T-helper 2 cell treated with Interferon-gamma antibody and Interleukin-4, amounts not matched to agents 100 ng/mL and 5 ng/mL, for 36 hours (primary cell): ENCODE measurements around the gene CLK2. TPM values are rescaled to one million over a fixed set of nuclear protein-coding genes. Genes with fewer than 3 reads are reported as not detected.
"Not testable (repeated sequence)": the region's sequence is repeated elsewhere in the genome, so short reads cannot be mapped to it uniquely, and the experiment has no call there.

ENCODE experiments used
- intact Hi-C: fragments of 100-400 bp; cut with micrococcal nuclease; formaldehyde crosslinking; loops from one replicate; pipeline ENCODE4 v1.15.1; 2023
- total RNA-seq: library from RNA; stranded (reverse); gene quantifications from 2 replicates; pipeline ENCODE4 v1.2.3, GENCODE V29; 2022

CLK2 gene
- total RNA-seq, 1 donor from 2014 or later: 91.9 TPM

DNA sequence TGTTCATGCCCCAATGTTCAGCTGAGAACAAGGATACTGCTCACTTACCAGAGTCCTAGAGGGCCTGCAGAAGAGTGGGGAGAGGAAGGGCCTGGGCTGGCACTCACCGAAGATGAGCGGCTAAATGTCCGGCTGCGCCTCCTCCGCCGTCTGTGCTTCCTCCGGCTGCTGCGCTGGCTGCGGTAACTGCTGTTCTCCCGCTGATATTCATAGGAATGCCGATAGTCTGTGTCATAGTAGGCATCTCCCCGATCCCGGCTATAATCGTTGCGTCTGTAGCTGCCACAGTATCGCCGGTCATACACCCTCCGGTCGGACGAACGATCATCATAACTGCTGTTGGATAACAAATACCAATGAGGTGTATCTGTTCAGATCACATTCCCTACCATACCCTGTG, 3.9 kb downstream of the CLK2 start:
- intact Hi-C loops: no loop called here

DNA sequence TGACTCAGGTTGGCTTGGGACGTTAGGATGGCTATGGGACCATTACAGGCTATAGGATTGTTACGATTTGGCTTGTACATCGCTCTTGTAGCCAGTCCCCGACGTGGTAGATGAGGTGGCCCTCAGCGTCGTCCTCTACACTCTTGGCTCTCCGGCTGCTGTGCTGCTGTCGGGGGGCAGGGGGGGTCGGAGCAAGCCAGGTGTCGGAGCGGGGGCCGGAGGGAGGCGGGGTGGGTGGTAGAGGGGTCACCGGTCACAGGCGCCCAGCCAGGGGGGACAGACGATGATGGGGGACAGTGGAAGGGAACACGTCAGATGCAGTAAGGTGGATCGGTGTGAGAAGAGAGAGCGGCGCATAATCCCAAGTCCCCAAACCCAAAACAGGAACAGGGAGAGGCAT, 4.7 kb downstream of the CLK2 start:
- intact Hi-C loops: no loop called here

DNA sequence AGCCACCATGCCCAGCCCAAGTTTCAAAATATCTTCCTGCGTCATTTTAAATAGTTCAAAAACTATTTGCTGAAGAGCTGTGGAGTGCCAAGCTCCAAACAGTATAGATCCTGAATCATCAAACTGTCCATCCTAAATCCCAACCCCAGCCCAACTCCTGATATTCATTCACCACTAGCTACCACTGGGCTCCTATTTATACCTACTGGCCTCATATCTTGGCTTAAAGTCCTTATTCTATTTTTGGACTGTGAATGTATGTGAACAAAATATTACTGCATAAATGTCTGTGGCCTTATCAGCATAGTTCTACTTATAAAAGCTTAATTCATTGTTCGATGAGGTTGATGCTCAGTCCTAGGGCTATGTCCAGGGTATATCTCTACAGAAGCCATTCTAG, 5.9 kb downstream of the CLK2 start:
- intact Hi-C loops: no loop called here

DNA sequence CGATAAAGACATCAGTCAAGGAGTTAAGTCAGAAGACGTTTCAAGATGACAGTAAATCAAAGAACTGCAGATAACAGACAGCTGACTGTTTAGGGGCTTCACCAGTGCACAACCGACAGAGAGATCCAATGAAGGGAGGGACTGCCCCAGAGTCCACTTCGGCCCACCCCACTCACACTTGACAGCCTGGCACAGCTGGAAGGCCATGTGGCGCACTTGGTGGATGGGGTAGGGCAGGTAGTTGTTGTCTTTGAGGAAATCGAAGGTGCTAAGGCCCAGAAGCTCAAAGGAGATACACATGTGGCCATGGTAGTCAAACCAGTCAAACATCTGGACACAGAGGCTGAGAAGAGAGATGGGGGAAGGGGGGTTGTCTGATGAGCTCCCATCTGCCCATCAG, 6.8 kb downstream of the CLK2 start:
- intact Hi-C loops: no loop called here

DNA sequence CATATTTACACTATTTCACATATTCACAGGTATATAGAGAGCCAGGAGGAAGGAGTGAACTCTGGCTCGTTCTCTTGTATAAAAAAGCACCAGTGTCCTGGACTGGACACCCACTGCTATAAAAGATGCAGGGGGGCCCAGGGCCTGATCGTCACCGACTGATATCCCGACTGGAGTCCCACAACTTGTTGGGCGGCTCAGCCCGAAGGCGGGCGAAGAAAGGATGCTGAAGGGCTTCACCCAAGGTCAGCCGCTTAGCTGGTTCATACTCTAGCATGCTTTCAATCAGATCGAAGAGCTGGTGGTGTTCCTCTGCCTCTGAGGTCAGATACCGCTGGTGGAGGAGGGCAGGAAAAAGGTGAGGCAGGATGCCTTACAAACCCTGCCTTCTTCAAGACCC, 10.2 kb downstream of the CLK2 start:
- intact Hi-C loops: no loop called here

DNA sequence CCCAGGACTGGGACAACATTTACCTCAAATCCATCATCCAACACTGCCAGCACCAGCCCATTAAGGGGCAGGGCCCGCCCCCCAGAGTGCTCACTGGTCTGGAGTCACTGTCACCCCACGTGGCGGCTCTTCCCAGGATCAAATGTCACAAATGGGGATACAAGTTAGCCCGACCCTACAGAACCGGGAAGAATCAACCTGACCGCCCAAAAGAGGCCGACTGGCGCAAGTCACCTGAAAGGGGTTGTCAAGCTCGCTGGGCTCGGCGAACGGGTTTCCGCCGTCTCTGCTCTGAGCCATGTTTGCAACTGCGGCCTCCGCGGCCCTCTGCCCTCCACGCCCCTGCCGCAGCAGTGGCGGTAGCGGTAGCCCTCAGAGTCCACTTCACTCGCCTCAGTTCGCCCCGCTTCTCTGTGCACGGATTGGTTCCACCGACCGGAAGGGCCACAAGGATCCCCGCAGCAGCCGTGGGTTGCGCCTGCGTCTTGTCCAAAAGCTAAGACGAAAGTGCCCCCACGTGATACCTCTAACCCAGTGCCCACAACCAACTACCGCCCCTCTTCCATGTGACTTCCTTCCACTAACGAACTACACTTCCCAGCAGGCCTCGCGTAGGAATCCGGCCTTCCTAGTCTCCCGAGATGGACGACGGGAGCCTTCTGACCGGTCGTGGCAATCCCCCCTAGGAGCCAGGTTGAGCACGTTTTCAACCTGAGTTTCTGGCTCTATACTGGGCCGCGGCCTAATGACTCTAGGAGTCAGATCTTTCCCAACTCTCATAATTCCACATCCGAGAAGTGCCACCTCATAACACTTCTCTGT, 11.2 kb downstream of the CLK2 start, which contains the start of gene SCAMP3:
Gene SCAMP3 (minus strand): TSS at position 509 of the 822 bp plus-strand sequence. CDS start 209 bp downstream, at position 300.
- intact Hi-C loops: loop anchor here (1.0 kb wide), 2 partner anchors 11 to 12 kb away; partner anchors contain the start of gene CLK2

DNA sequence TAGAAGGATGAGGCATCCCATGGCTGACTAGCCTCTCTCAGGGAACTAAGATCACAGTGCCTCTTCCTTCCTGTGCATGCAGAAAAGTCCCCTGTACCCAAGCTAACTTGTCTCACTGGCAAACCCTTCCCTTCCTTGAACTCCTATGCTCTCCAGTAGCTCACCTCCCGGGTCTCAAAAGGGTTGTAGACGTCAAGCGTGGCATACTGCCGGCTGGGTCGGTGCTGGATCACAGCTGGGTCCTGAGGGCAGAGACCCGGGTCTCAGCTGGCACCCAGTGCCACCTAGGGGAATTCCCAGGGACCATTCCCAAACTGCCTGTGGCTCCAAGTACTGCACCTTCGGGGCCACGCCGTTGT, 11.8 kb downstream of the CLK2 start:
- intact Hi-C loops: no loop called here

DNA sequence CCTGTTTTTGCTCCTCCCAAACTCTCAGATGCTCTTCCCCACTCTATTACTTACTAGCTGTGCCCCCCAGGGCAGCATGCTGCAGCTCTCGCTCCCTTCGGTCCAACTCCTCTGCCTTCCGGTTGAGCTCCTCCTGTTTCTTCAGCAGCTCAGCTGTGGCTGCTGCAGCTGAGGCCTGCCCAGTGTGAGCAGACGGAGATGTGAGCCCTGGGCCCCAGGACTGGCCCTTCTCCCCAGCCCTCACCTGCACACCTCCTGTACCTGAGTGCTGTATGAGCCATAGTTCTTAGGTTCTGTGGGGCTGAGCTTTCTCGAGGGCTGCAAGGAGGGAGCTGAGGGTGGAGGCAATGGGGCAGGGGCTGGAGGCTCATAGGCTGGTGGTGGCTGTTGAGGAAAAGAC, 13.0 kb downstream of the CLK2 start:
- intact Hi-C loops: no loop called here

DNA sequence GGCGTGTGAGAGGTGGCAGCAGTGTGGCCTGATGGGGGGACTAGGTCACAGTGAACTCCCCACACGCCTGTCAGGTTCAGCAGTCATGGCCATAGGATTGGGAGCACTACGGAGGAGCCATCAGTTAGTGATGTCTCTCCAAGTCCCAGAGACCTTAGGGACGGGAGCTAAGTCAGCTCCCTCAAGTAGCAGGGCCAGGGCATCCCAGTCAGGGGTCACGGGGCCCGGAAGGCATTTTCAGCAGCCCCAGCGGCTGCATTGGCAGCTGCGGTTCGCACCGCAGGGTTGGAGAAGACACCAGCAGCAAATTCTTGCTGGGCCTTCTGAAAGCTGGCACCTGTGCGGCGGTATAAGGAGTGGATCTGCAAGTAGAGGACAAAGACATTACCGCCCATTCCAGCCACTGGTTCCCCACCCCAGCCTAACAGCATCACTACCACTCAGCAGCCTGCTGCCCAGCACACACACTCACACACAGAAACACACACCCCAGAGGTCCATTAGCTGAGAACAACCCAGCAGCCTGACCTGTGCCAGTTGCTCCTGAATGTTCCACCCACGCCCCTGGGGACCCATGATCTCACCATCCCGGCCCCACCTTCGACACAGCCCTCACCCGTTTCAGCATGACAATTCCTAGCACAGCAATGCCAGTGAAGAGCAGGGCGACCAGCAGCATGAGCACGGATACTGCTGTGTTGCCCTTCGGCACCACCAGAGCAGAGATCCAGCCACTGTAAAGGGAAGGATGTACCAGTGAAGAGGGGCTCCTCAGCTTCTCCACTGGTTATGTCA, 17.0 kb downstream of the CLK2 start:
- intact Hi-C loops: no loop called here

DNA sequence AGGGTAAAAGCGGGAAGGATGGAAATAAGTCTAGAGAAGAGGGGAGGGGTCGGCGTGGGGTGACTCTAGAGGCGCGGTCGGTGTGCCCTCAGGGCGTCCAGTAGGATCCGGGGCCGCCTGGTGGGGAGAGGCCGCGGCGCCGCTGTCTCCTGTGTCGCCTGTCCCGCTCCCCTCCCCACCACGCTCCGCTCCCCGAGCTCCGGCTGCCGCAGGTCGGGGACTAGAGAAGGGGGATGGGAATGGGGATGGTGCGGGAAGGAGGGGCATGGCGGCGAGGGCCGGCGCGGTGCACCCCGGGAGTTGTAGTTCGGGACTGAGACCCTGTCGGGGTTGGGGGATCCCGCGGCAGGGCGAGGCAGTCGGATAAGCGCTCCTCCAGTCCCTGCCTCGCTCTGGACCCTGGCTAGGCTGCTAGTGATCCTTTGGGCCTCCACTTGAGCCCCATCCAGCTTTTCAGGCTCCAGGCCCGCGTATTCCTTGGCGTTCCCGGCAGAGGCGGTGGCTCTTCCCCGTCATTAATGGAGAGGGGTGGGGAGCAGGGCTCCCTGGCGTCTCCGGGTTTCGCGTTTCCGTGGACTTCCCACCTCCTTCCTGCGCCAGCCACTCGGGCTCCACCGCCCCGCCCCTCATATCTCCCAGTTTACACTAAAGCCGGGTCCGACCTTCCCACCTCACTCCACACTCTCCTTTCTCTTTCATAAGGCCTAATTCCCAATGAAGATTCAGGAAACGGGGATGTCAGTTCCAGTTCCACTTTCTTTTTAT, 17.9 kb downstream of the CLK2 start, which contains the start of gene ENTREP3:
Gene ENTREP3 (minus strand): TSS at position 241 of the 765 bp plus-strand sequence. CDS start 606 bp downstream, outside the sequence.
- intact Hi-C loops: loop anchor here (2.0 kb wide), 1 partner anchor 17 kb away; the partner anchor contains the start of gene CLK2

DNA sequence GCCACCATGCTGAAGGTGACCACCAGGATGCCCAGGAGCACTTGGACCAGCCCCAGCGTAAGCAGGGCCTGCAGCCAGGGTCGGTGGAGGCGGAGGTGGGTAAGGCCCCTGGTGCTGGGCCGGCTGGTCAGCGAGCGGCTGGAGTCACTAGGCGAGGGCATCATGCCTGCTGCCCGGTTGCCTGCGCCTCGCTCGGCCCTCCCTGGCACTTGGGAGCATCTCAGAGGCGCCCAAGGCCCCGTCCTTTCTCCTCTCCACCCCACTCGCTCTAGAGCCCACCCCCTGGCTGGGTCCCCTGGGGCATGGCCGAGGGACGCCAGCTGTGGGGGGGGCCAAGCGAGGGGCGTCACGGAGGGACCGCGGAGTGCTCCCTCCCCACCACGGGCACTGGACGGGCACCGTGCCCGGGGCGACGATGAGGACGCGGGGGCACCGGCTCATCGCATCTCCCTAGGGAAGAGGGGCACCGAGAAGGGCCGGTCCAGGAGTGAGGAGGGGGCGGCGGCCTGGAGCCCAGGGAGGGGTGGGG, 18.5 kb downstream of the CLK2 start:
- intact Hi-C loops: loop anchor here (2.0 kb wide), 1 partner anchor 18 kb away; the partner anchor contains the start of gene CLK2

DNA sequence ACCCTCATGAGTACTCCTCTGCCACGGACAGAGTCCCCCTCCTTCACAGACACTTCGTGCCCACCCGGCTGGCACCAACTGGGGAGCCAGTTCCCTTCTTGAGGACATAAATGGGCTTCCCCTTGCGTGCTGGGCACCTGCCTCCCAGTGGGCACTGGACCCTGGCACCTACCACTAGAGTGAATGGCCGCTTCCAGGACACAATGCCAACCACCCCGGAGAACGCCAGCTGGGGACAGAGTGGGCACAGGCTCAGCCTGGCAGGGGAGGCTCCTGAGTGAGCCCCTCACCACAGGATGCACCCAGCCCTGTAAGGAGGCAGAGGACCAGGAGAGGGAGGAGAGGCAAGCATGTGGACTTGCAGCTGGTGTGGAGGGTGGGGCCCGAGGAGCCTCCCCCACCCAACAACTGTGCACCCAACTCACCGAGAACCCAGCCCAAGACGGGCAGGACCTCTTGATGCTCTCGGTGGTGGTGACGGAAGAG, 19.0 kb downstream of the CLK2 start:
- intact Hi-C loops: loop anchor here (2.0 kb wide), 1 partner anchor 19 kb away; the partner anchor contains the start of gene CLK2

DNA sequence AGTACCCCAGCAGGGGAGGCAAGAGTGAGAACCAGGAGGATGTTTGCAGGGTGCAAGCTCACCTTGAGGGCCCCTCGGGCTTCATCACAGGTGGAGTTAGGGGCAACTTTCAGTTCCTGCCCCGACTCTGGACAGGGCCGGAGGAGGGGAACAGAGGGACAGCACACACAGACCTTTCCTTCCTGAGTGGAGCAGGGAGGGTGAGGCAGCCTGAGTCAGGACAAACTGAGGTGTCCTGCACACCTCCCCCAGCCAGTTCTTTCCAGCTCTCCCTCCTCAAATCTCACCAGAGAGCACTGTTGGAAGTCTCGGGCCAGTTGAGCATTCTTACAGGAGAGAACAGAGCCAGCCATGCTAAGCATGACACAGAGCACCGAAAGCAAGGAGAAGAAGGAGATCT, 19.5 kb downstream of the CLK2 start:
- intact Hi-C loops: loop anchor here (2.0 kb wide), 1 partner anchor 19 kb away; the partner anchor contains the start of gene CLK2

DNA sequence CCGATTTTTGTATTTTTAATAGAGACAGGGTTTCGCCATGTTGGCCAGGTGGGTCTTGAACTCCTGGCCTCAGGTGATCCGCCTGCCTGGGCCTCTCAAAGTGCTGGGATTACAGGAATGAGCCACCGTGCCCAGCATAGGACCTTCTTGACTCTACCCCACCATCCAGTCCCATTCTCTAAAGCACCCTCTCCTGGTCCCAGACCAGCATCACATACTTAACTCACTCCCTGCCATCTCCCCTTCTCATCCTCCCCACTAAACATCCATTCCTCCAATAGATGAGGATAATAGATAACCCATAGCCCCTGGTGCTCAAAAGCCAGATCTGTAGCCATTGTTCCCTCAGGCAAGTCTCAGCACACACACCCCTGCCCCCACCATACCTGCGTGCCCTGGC, 20.1 kb downstream of the CLK2 start:
- intact Hi-C loops: no loop called here

DNA sequence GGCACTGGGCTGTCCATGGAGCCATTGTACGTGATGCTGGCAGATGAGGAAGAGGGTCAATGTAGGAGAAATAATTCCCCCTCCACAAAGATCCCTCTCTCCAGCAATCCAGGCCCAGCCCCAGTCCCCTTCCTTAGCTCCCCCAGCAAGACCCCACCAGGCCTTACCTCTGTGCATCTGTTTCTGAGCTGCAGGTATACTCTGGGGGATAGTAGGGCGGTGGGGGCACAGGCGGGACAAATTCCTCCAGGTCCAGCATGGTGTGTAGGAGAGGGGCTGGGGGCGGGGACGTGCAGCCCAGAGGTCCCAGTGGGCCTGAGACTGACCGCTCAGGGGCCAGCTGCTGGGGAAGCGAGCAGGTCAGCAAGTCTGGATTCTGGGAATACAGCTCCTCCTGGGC, 21.7 kb downstream of the CLK2 start:
- intact Hi-C loops: no loop called here

DNA sequence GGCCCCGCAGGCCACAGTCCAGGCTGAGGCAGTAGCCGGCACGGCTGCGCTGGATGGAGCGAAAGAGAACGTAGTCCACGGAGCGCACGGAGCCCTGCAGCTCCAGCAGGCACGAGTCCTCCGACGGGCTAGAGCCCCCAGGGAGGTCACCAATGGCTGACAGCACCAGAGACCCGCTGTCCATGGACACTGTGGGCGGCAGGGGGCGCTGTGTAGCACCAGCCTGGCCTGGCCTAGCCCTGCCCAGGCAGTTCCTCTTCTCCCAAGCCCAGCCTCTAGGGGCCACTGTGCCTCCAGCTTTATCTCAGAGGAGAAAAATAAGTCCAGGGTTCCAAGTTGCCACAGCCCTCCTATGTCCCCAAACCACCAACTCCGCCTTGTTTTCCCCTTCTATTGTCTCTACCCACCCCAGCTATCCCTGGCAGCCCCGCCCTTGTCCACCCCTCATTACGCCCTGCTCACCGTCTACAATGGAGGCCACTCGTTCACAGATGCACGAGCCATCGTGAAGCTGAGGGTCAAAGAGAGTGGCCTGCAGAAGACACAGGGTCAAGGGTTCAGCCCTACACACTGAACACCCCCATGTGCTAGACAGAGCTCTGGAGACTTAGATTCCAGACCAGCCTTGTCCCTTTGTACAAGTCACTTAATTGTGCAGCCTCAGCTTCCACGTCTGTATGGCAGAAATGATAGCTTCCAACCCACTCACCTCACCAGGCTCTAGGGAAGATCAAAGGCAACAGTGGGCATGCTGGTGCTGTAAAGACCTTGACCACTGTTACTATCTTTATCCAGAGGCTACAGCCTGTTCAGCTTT, 22.5 kb downstream of the CLK2 start:
- intact Hi-C loops: loop anchor here (1.0 kb wide), 4 partner anchors 11 to 341 kb away; partner anchors contain the start of genes FDPS and SCAMP3

DNA sequence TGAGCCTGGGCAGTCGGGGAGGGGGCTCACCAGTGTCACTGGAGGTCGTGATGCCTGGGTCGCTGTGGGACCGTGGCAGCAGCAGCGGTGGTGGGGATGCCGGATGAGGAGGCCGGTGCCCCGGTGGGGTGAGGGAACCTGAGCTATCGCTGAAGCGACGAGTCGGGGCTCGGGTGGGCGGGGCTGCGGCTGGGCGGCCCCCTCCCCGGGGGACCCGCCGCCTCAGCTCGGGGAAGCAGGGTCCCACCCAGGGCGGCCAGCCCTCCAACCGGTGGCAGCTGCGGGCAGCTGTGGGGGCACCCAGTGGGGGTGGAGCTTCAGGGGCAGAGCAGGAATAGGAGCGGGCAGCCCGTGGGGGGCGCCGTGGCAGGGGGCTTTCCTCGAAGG, 23.1 kb downstream of the CLK2 start:
- intact Hi-C loops: loop anchor here (1.0 kb wide), 4 partner anchors 12 to 342 kb away; partner anchors contain the start of genes FDPS and SCAMP3

DNA sequence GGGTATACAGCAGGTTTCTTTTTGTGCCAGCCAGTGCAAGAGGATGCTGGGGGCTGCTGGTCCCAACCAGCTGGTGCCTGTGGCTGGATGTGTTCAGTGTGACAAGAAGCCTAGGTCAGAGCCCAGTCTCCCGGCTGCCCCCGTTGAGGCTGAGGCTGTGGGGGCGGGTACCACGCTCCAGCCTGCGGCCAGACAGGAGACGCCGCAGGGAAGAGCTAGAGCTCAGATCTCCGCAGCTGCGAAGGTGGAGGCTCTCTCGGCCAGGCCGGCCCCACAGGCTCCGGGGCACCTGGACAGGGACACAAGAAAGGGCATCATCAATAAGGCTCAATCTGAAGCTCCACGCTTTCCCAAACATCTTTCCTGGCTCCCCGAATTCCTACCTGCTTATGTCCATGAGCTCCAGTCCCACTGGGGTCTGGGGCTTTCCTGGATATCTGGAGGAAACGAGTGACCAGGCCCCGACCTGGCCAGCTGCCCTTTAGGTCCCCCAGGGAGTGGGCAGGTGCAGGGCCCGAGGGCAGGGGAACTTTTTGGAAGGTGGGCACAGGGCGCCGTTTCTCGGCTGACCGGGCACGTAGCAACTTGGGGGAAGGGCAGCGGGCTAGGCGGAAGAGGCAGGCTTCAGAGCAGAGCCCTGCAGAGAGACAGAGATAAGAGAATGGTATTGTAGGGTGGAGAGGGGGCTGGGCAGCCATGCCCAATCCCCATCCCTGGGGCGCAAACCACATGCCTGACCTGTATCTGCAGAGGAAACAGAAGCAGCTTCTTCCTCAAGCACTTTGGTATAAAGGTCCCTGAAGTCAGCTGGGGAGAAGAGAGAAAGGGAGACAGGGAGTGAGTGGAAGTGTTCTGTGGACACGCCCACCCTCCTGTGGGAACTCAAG, 25.4 kb downstream of the CLK2 start:
- intact Hi-C loops: no loop called here

DNA sequence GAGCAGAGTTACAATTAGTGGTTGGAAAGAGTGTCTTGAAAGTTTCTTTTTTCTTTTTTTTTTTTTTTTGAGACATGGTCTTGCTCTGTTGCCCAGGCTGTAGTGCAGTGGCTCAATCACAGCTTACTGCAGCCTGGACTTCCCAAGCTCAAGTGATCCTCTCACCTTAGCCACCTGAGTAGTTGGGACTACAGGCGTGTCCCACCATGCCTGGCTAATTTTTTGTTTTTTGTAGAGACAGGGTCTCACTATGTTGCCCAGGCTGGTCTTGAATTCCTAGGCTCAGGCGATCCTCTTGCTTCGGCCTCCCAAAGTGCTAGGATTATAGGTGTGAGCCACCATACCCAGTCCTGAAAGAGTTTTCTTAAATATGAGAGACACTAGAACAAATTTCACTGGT, 26.5 kb downstream of the CLK2 start:
- intact Hi-C loops: not testable (repeated sequence)
